Measurements from ENCODE around the gene RTCA.
"Not testable (repeated sequence)": the region's sequence is repeated elsewhere in the genome, so short reads cannot be mapped to it uniquely, and the experiment has no call there.

Gene RTCA

DNA sequence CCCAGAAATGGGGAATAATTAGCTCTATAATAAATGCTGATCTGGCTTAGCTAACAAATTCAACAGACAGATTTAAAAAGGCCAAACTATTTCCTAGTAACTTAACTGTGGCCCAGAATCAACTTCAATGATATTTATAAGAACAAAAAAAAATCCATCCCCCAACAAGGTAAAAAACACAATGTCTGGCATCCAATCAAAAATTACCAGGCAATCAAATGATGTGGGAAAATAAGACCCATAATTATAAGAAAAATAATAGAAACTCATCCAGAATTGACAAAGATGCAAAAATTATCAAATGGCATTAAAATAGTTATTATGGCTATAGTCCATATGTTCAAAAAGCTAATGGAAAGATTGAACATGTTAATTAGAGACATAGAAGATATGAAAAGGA is 43.8 kb downstream of the RTCA start:
- DNase-seq, result no peak

DNA sequence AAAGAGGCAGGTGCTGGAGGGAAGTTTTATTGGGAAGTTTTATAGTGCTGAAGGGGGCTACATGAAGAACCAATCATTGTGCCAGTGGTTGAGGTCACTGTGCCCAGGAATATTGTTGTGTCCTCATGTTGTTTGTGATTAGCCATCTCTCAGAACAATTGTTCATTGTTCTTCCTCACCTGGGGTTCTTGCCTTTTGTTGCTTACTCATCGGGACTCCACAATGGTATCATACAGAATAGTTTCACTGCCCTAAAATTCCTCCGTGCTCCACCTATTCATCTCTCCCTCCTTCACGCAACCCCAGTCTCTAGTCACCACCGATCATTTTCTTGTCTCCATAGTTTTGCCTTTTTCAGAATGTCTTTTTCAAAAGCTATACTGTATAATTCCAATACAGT is 47.4 kb downstream of the RTCA start:
- DNase-seq, result no peak

DNA sequence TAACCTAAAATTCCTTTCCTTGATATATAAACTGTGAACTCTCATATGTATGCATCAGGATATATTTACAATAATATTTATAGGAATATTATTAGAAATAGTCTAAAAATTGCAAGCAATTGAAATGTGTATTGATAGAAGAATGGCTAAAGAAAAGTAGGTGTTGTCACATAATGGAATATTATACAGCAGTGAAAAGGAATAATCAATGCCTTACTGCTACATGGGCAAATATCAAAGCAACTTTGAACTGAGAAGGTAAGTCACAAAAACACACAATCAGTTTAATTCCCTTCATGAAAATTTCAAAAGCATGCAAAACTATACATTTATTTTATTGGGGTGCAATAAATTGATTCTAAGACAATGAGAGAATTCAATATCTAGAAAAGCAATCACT is 50.6 kb downstream of the RTCA start:
- no peak for DNase-seq

DNA sequence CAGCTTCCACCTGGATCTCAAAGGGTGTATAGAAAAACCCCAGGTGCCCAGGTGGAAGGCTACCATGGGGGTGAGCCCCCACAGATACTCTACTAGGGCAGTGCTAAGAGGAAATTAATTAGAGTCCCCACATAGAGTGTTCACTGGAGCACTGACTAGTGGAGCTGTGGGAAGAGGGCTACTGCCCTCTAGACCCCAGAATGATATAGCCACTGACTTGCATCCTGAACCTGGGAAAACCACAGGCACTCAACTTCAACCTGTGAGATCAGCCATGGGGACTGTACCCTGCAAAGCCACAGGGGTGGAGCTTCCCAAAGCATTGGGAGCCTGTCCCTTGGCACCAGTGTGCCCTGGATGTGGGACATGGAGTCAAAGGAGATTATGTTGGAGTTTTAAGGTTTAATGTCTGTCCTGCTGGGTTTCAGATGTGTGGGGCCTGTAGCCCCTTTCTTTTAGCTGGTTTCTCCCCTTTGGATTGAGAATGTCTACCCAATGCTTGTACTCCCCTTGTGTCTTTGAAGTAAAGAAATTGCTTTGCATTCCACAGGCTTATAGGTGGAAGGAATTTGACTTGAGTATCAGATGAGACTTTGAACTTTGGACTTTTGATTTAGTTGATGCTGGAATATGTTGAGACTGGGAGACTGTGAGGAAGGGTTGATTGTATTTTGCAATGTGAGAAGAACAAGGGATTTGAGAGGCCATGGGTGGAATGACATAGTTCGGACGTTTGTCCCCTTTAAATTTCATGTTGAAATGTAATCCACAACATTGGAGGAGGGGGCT is 54.5 kb downstream of the RTCA start:
- DNase-seq, result no peak

DNA sequence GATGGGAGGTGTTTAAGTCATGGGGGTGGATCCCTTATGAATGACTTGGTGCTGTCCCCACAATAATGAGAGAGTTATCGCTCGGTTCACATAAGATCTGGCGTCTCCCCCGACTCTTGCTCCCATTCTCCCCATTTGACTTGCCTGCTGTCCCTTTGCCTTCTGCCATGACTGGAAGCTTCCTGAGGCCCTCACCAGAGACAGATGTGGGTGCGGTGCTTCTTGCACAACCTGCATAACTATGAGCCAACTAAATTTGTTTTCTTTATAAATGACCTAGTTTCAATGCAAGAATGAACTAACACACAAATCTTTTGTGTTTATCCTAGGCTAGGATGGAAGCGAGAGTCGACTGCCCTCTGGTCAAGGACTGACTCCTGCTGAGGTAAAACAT is 55.1 kb downstream of the RTCA start:
- DNase-seq, result no peak

DNA sequence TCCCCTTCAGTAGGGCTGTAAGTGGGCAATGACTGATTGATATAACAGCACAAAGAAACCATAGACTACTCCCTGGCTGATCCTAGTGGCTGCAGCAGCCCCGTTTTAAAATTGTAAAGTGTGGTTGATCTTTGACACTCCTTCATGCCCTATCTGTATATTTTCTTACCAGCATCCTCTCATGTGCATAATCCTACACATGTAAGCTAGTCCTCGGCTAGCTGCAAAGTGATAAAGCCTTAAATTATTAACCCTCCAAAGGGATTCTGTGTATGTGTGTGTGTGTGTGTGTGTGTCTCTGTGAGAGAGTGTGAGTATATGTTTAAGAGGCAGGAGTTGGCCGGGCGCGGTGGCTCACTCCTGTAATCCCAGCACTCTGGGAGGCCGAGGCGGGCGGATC is 55.5 kb downstream of the RTCA start:
- DNase-seq, result no peak

DNA sequence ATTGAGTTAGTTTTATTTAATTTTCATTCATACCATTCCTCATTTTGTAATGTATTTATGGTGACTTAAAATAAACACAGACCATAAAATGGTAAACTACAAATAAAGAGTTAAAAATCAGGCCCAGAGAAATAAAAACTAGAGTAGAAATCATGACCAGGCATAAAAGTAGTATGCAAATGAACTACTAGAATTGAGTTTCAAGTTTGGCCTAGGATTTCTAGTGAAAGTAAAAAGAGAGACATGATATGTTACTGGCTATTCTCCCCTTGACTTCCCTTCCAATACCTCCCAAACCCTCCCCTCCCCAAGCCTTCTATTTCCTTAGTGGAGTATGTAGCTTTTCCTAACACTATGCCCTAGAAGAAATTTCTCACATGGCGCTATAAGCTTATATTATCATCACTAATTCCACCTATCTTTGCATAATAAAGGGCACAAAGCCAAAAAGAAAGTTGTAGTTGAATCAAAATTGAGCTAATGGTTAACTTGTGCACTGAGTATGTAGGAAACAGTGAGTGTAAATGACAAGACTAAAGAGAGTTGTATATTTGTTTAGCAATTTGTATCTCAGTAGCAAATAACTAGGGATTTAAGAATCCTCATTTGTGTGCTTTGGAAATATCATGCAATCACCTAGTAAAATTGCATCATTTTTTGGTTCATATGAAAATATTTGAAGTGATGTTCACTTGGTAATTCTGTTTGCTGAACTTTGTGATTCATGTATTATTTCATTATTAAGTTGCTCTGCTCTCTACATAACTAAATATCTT is 56.6 kb downstream of the RTCA start:
- DNase-seq, result no peak

DNA sequence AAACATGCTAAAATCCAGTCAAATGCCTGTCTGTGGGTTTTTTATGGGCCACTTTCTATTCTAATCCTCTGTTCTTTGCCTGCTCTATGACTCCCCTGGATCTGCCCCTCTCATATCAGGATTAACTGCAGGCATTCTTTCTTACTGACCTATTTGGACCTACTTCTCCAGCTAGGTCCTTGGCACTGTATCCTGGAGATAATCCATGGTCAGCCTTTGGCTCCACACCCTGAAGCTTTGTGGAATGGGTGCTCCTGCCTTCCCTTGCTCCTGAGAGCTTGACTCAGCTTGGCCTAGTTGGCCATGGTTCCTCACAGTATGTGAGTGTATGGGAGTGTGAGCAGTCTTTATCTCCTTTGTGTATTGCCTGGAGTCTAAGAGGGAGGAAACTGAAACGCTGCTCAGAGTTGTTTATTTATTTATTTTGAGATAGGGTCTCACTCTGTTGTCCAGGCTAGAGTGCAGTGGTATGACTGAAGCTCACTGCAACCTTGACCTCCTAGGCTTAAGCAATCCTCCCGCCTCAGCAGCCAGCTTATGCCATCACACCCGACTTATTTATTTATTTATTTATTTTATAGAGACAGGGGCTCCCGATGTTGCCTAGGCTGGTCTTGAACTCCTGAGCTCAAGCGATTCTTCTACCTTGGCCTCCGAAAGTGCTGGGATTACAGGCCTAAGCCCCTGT is 57.5 kb downstream of the RTCA start:
- DNase-seq, result no peak

DNA sequence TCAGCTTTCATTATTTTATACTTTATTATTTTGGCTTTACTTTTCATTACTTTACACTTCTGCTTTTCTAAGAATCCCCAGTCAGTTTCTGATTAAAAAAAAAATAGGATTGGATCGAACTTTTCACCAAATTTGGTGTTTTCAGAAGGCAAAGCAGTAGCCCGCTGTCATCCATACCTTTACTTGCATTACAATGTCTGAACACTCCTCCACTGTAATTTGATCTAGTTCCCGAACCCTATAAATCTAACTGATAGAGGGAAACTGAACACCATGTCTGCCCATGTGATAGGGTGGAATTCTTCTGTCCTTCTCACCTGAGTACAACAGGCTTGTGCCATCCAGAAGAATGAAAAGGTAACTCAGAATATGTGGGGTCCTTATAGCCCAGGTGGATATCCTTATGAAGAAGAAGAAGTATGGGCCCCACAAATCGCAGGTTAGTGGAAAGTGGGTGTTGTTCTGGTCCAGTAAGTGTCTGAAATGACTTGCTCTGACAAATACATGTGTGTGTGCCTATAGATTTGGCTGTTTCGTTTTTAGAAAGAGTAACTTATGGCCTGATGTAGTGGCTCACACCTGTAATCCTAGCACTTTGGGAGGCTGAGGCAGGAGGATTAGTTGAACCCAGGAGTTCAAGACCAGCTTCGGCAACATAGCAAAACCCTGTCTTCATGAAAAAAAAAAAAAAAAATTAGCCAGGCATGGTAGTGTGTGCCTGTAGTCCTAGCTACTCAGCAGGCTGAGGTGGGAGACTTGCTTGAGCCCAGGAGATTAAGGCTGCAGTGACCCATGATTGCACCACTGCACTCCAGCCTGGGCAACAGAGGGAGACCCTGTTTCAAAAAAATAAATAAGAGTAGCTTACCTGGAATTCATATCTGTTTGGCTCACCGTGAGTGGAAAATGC is 59.7 kb downstream of the RTCA start:
- no peak for DNase-seq

DNA sequence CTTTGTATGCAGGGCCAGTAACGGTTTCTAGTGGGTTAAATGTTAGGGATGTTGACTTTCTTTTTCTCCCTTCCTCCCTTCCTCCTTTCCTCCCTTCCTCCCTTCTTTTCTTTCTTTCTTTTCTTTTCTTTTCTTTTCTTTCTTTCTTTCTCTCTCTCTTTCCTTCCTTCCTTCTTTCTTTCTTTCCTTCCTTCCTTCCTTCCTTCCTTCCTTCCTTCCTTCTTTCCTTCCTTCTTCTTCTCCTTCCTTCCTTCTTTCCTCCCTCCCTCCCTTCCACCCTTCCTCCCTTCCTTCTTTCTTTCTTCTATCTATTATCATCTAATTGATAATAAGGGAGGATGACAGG is 60.3 kb downstream of the RTCA start:
- DNase-seq, result not testable (repeated sequence)

DNA sequence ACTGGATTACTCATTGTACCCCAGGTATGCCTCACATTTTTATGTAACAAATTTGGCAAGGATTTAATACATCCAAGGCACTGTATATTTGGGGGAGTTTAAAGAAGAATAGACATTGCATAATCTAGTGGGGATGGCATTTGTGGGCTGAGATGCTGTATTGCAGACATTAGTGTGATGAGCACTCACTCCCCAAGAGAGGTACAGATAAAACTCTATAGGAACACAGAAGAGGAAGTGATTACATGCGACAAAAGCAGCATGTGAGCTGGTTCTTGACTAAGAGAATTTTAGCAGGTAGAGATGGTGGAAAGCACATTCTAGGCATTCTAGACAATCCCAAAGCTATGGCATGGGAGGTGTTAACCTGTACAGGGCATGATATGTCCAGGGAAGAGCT is 62.1 kb downstream of the RTCA start:
- DNase-seq, result no peak

DNA sequence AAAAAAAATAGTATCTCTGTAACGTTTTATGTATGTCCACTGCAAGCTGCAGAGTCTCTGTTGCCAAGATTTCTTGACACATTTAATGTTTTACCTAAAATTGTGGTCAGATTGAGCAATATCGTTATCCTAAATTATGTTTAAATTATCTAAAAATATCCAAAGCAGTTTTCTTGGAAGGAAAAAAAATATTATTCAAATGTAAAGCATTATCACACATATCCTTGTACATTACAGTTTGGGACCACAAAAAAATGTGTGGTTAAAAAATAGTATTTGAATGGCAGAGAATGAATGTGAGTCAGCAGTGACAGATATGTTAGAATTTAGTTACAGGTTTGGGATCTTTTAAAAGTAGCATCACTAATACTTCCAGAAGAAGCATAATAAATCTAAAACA is 65.1 kb downstream of the RTCA start:
- not testable (repeated sequence) for DNase-seq

DNA sequence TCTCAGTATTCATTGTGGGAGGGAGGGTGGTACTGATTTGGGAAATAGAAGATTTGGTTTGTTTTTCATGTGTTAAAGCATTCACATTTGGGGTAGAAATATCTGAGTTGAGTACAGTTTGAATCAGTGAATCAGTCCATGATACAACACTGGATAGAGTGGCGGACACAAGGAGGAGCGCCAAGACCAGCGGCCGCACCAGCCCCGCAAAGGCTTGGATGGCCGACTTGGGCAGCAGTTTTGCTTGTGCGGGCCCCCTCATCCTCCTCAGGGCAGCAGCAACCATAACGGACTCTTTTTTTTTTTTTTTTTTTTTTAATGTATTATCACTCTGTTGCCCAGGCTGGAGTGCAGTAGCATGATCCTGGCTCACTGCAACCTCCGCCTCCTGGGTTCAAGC is 66.3 kb downstream of the RTCA start:
- no peak for DNase-seq

DNA sequence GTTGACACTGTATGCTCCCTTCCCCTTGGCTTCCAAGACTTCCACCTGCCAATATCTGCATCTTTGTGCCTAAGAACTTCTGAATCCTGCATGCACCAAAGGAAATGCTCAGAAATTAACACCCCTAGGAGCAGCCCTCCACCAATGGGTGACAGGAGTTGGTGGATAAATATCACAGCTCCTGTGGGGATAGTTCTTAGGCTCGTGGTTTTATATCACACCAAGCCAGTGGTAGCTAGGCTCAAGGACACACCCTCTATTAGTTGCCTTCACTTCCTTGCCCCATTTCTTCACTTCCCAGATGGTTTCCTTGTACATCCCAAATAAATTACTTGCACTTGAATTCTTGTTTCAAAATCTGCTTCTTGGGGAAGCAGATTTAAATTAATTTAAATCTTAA is 69.4 kb downstream of the RTCA start:
- DNase-seq, result no peak

DNA sequence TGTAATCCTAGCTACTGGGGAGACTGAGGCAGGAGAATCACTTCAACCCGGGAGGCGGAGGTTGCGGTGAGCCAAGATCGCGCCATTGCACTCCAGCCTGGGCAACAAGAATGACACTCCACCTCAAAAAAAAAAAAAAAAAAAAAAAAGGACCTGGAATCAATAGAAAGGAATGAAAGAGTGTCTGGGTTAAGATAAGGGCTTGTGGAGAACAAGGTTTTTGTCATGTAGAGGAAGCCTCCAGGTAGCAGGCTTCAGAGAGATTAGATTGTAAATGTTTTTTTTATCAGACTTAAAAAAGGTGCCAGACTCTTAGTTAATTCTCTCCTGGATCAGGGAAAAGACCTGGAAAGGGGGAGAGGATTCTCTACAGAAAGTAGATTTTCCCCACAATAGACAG is 71.9 kb downstream of the RTCA start:
- not testable (repeated sequence) for DNase-seq

DNA sequence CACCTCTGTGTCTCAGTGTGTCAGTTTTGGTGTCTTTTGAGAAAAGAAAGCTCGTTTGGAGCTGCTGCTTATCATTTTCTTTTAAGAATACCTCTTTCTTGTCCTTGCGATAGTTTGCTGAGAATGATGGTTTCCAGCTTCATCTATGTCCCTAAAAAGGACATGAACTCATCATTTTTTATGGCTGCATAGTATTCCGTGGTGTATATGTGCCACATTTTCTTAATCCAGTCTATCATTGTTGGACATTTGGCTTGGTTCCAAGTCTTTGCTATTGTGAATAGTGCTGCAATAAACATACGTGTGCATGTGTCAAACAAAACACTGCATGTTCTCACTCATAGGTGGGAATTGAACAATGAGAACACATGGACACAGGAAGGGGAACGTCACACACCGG is 73.7 kb downstream of the RTCA start:
- not testable (repeated sequence) for DNase-seq

DNA sequence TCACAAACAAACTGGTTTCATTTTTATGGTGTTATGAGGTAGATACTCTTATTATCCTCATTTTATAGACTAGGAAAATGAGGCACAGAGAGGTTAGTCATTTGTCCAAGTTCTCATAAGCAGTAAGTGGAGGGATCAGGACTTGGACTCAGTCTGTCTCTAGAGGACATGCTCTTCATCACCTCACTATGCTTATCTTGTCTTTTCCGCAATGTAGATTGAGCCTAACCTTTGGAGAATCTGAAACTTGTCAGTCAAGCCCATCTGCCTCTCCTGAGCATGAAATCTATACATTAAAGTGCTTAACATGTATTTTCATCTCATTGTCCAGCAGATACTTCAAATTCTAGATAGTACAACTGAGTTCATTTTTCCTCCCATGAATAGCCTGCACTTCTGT is 74.5 kb downstream of the RTCA start:
- DNase-seq, result no peak

DNA sequence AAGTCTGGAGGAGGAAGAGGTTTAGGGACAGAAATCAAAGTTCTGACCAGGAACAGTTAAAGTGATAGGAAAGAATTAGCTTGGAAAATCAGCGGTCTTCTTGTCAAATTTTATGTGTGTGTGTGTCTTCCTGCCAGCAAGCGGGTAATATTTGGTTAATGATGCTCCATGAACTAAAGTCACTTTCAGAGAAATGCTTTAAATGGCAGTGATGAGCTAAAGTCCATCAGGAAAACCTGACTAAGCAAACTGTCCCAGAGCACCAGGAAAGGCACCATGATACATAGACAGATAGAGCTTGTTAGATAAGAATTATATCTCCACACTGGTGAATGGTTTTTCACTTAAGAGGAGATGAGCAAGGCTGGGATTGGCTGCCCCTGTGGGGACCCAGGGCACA is 76.3 kb downstream of the RTCA start:
- no peak for DNase-seq
